GM18499 (cell line): ENCODE results near the gene TTBK1.

Experiments used
- ATAC-seq: cut with Tn5 transposase; IDR thresholded peaks from one replicate; pipeline ENCODE4 v1.9.1; 2021; ENCODE audit warnings: moderate number of reproducible peaks; ENCODE audit not compliant: insufficient read depth, unreplicated experiment

Gene TTBK1

GRCh38 chr6:43254138-43254817, 11.0 kb downstream of the TTBK1 start:
- no peak for ATAC-seq

- ATAC-seq, result no peak
Measured at GRCh38 chr6:43254846-43255245, 11.6 kb downstream of the TTBK1 start.

GRCh38 chr6:43255408-43256054, 12.2 kb downstream of the TTBK1 start:
- ATAC-seq, result no peak

- ATAC-seq, result no peak
Measured at GRCh38 chr6:43256670-43257366, 13.5 kb downstream of the TTBK1 start.

- no peak for ATAC-seq
Measured at GRCh38 chr6:43257367-43258145, 14.3 kb downstream of the TTBK1 start.

- ATAC-seq, result no peak
Measured at GRCh38 chr6:43258180-43258579, 14.9 kb downstream of the TTBK1 start.

- no peak for ATAC-seq
Measured at GRCh38 chr6:43258807-43259686, 15.8 kb downstream of the TTBK1 start.

- ATAC-seq, result no peak
Measured at GRCh38 chr6:43260791-43261190, 17.5 kb downstream of the TTBK1 start.

- no peak for ATAC-seq
Measured at GRCh38 chr6:43261198-43261597, 17.9 kb downstream of the TTBK1 start.

- no peak for ATAC-seq
Measured at GRCh38 chr6:43262000-43262779, 18.9 kb downstream of the TTBK1 start.

- ATAC-seq, result no peak
Measured at GRCh38 chr6:43262780-43263313, 19.6 kb downstream of the TTBK1 start.

- no peak for ATAC-seq
Measured at GRCh38 chr6:43263314-43264178, 20.3 kb downstream of the TTBK1 start.

- no peak for ATAC-seq
Measured at GRCh38 chr6:43264599-43265145, 21.4 kb downstream of the TTBK1 start.

- ATAC-seq, result no peak
Measured at GRCh38 chr6:43265564-43265963, 22.3 kb downstream of the TTBK1 start.

- ATAC-seq, result no peak
Measured at GRCh38 chr6:43267619-43268354, 24.5 kb downstream of the TTBK1 start.

GRCh38 chr6:43268355-43268700, 25.0 kb downstream of the TTBK1 start:
- no peak for ATAC-seq

GRCh38 chr6:43268782-43269272, 25.5 kb downstream of the TTBK1 start:
- ATAC-seq, result no peak
